ENCODE results near the gene TNFRSF1A.

TNFRSF1A gene

GRCh38 chr12:6337958-6338433 lies 3.9 kb downstream of the TNFRSF1A start:
- no peak for DNase-seq (ENCODE audit: low spot score)
- TF ChIP-seq CTCF (IDR thresholded peaks at IDR 0.05; ENCODE audit: extremely low read depth, missing control alignments): no peak

GRCh38 chr12:6336889-6337853 lies 4.7 kb downstream of the TNFRSF1A start:
- DNase-seq (ENCODE audit: low spot score): peak; percentile 56

GRCh38 chr12:6336079-6336888 lies 5.6 kb downstream of the TNFRSF1A start:
- TF ChIP-seq CTCF (IDR thresholded peaks at IDR 0.05; ENCODE audit: extremely low read depth, missing control alignments): no peak
- DNase-seq (ENCODE audit: low spot score): peak; percentile 78

More at GRCh38 chr12:6336889-6337853, 4.7 kb downstream of the TNFRSF1A start:
- TF ChIP-seq CTCF (IDR thresholded peaks at IDR 0.05; ENCODE audit: extremely low read depth, missing control alignments): no peak

GRCh38 chr12:6335451-6336078 lies 6.3 kb downstream of the TNFRSF1A start:
- peak; percentile 77 for TF ChIP-seq CTCF (IDR thresholded peaks at IDR 0.05; ENCODE audit: extremely low read depth, missing control alignments)
- DNase-seq (ENCODE audit: low spot score): peak; percentile 92

GRCh38 chr12:6334940-6335450 lies 6.9 kb downstream of the TNFRSF1A start:
- no peak for TF ChIP-seq CTCF (IDR thresholded peaks at IDR 0.05; ENCODE audit: extremely low read depth, missing control alignments)
- no peak for DNase-seq (ENCODE audit: low spot score)

GRCh38 chr12:6334359-6334758 lies 7.5 kb downstream of the TNFRSF1A start:
- DNase-seq (ENCODE audit: low spot score): no peak
- no peak for TF ChIP-seq CTCF (IDR thresholded peaks at IDR 0.05; ENCODE audit: extremely low read depth, missing control alignments)

Measured in GM20000 (cell line).